T-helper 17 cell (primary cell): ENCODE results near the gene TSPAN2. TPM values are rescaled to one million over a fixed set of nuclear protein-coding genes. Genes with fewer than 3 reads are reported as not detected.
"Not testable (repeated sequence)": the region's sequence is repeated elsewhere in the genome, so short reads cannot be mapped to it uniquely, and the experiment has no call there.

Experiments
- ATAC-seq: fragments of 150-1000 bp; cut with Tn5 transposase; 2 replicates; pipeline ENCODE4 v1.10.0; 2021; ENCODE audit warnings: mild to moderate bottlenecking, moderate library complexity
- DNase-seq, 3 donors: peaks; one replicate each; pipeline versions ENCODE4 v3.0.0 to v3.0.0-alpha.2; 2020 to 2021
- H3K9me3 ChIP-seq: one replicate; pipeline ENCODE4 v1.7.0; 2013; ENCODE audit warnings: low read length, mild to moderate bottlenecking; ENCODE audit not compliant: control insufficient read depth, poor library complexity, severe bottlenecking
- H3K27ac Mint-ChIP-seq: one replicate; pipeline ENCODE4 v1.8.0; 2022; ENCODE audit warnings: mild to moderate bottlenecking, moderate library complexity, mixed read lengths
- H3K27me3 Mint-ChIP-seq: one replicate; pipeline ENCODE4 v1.8.0; 2022; ENCODE audit warnings: mixed read lengths
- H3K36me3 Mint-ChIP-seq: one replicate; pipeline ENCODE4 v1.8.0; 2022; ENCODE audit warnings: low read depth, mixed read lengths
- H3K4me1 Mint-ChIP-seq: one replicate; pipeline ENCODE4 v1.8.0; 2022; ENCODE audit warnings: mild to moderate bottlenecking, mixed read lengths
- H3K4me3 Mint-ChIP-seq: one replicate; pipeline ENCODE4 v1.8.0; 2022; ENCODE audit warnings: mild to moderate bottlenecking, moderate library complexity, mixed read lengths
- total RNA-seq, 4 donors: library from RNA in 2 of 4; stranded (reverse) in 2 of 4; gene quantifications; one replicate each; pipeline ENCODE4 v1.2.3 and lab custom pipeline; 2022 to 2026

TSPAN2 gene
- total RNA-seq, 2 donors from 2014 or later = 9.2 to 14.2 TPM

DNA sequence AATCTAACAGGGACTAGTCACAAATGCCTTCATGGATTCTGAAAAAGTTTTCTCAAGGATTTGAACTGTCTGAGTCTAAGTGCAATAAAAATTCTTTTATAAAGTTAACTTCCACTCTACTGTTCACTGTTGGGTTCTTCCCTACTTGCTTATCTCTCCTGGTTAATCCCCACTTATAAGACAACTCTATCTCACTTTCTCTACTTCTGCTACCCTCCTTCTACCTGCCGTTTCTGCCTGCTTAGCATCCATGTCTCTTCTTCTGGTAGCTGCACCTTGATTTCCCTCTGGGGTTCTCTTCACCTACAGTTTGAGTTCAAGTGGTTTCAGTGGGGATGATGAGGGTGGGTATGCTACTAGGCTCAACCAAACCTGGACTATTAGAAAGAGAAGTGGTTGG, 53.7 kb downstream of the TSPAN2 start:
- no peak for DNase-seq
- H3K9me3 ChIP-seq = no peaks in the 10 kb centered on the region
- no peaks in the 10 kb centered on the region for H3K36me3 Mint-ChIP-seq
- H3K27ac Mint-ChIP-seq = no peak overlapping the region
- H3K4me1 Mint-ChIP-seq = no peaks in the 10 kb centered on the region
- no peak overlapping the region for H3K4me3 Mint-ChIP-seq
- ATAC-seq = no peak
- H3K27me3 Mint-ChIP-seq = peaks cover 2% of the 10 kb centered on the region

DNA sequence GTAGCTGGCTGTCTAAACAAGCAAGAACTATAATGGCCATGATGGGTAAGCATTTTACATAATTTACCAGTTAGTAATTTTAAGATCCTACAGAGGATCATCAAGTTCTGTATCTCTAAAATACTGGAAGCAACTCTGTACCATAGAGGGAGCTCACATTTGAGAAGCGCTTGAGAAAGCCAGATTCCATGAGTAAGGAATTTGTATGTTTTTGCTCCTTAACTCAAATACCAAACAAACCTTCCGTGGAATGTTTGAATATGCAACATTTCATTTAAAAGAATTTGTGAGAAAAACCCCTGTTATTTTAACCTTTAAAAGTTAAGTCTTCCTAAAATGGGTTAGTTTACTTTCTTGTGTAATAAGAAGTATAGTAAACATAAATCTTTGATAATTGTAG, 57.7 kb downstream of the TSPAN2 start:
- H3K27me3 Mint-ChIP-seq = peaks cover 21% of the 10 kb centered on the region
- H3K9me3 ChIP-seq = no peaks in the 10 kb centered on the region
- H3K4me1 Mint-ChIP-seq = no peaks in the 10 kb centered on the region
- no peak overlapping the region for H3K4me3 Mint-ChIP-seq
- no peak for ATAC-seq
- DNase-seq = no peak
- no peak overlapping the region for H3K27ac Mint-ChIP-seq
- H3K36me3 Mint-ChIP-seq = no peaks in the 10 kb centered on the region

DNA sequence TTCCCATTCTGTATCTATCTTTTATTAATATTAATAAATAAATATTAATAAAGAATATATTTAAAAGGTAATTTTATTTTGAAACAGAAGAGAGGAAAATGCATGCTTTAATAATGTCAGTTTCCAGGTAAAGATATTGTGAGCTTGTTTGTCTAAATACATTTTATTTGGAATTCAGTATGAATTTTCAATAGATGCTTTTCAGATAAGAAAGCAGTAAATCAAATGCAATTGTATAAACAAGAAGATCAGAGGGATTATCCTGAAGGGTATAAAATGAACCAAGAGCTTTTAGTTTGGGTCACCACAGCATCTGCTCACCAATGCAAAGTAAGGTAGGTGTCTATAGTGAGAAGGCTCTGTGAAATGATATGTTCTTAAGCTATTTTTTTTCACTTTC, 59.8 kb downstream of the TSPAN2 start, which contains the start of gene TSHB:
Gene TSHB, plus strand, starts transcription at position 301 of the 400 bp plus-strand sequence. CDS start 3,537 bp downstream, outside the sequence.
- Mint-ChIP-seq H3K4me1 (no peaks in the 10 kb centered on the region), H3K27me3 (peaks cover 21% of the 10 kb centered on the region), H3K36me3 (no peaks in the 10 kb centered on the region), H3K27ac (no peak within 1 kb of the TSS), H3K4me3 (no peak within 1 kb of the TSS)
- ATAC-seq (no peak), DNase-seq (no peak)
- no peaks in the 10 kb centered on the region for H3K9me3 ChIP-seq

DNA sequence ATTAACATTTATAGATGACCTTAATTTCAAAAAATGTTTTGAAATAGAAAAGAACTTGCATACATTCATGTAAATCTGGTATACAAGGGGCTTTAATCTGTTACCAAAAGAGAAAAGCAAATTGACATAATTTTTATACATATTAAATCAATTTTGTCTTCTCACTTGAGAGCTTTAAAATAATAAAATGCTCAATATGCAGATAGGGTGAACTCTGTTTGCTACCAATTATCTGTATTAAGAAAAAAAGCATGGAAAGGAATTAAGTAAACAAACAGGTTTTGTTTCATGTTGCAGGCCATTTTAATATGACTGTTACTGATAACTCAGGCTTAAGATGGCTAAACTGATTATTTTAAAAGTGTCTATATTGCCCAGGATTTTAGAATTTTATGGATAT, 65.7 kb downstream of the TSPAN2 start:
- H3K4me3 Mint-ChIP-seq = no peak overlapping the region
- no peak overlapping the region for H3K27ac Mint-ChIP-seq
- ATAC-seq = no peak
- H3K4me1 Mint-ChIP-seq = no peaks in the 10 kb centered on the region
- DNase-seq = no peak
- peaks cover 4% of the 10 kb centered on the region for H3K36me3 Mint-ChIP-seq
- no peaks in the 10 kb centered on the region for H3K9me3 ChIP-seq
- H3K27me3 Mint-ChIP-seq = peaks cover 17% of the 10 kb centered on the region

DNA sequence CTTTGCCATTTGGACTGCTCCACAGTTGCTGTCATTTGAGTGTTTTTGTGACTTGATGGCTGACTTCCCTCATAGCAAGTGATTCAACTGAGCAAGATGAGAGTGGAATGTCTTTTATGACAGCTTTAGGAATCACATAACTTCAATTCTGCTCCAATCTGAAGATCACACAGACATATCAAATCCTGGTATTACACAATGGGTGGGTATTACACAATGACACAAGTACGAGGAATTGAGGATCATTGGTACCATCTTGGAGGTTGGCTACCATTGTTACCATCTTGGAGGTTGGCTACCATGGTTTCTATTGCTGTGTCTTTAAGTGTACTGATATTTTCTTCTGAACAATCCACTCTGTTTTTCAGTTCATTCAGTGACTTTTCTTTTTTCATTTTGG, 68.2 kb downstream of the TSPAN2 start:
- no peaks in the 10 kb centered on the region for H3K9me3 ChIP-seq
- Mint-ChIP-seq H3K27ac (no peak overlapping the region), H3K4me1 (no peaks in the 10 kb centered on the region), H3K4me3 (no peak overlapping the region), H3K36me3 (peaks cover 4% of the 10 kb centered on the region), H3K27me3 (peaks cover 12% of the 10 kb centered on the region)
- ATAC-seq (no peak), DNase-seq (no peak)

DNA sequence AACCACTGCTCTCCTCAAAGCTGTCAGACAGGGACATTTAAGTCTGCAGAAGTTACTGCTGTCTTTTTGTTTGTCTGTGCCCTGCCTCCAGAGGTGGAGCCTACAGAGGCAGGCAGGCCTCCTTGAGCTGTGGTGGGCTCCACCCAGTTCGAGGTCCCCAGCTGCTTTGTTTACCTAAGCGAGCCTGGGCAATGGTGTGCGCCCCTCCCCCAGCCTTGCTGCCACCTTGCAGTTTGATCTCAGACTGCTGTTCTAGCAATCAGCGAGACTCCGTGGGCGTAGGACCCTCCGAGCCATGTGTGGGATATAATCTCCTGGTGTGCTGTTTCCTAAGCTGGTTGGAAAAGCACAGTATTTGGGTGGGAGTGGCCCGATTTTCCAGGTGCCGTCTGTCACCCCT, 69.8 kb downstream of the TSPAN2 start:
- H3K9me3 ChIP-seq, H3K27ac Mint-ChIP-seq, H3K4me3 Mint-ChIP-seq, H3K36me3 Mint-ChIP-seq, H3K4me1 Mint-ChIP-seq, ATAC-seq, DNase-seq: not testable (repeated sequence)
- H3K27me3 Mint-ChIP-seq = peaks cover 12% of the 10 kb centered on the region

DNA sequence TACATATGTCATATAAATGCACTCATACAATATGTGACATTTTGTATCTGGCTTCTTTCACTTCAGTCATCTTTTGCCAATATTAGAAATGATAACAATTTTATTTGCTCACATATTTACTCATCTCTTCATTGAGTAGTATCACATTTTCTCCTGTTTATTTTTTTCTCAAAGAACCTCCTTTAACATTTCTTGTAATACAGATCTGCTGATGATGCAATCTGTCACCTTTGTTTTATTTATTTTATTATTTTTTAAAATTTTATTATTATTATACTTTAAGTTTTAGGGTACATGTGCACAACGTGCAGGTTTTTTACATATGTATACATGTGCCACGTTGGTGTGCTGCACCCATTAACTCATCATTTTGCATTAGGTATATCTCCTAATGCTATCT, 75.5 kb downstream of the TSPAN2 start:
- H3K9me3 ChIP-seq = peaks cover 2% of the 10 kb centered on the region
- DNase-seq = no peak
- H3K27me3 Mint-ChIP-seq = no peaks in the 10 kb centered on the region
- no peaks in the 10 kb centered on the region for H3K4me1 Mint-ChIP-seq
- no peaks in the 10 kb centered on the region for H3K36me3 Mint-ChIP-seq
- no peak for ATAC-seq
- H3K4me3 Mint-ChIP-seq = no peak overlapping the region
- no peak overlapping the region for H3K27ac Mint-ChIP-seq

DNA sequence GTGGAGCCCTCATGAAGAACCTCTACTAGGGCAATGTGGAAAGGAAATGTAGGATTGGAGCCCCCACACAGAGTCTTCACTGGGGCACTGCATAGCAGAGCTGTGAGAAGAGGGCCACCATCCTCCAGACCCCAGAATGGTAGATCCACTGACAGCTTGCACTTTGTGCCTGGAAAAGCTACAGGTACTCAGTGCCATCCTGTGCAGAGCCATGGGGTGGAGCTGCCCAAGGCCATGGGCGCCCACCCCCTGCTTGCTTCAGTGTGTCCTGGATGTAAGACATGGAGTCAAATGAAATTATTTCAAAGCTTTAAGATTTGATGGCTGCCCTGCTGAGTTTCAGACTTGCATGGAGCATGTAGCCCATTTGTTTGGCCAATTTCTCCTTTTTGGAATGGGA, 76.9 kb downstream of the TSPAN2 start:
- DNase-seq (no peak), ATAC-seq (no peak)
- no peaks in the 10 kb centered on the region for H3K36me3 Mint-ChIP-seq
- H3K4me3 Mint-ChIP-seq = no peak overlapping the region
- H3K27ac Mint-ChIP-seq = no peak overlapping the region
- H3K27me3 Mint-ChIP-seq = no peaks in the 10 kb centered on the region
- H3K4me1 Mint-ChIP-seq = no peaks in the 10 kb centered on the region
- H3K9me3 ChIP-seq = peaks cover 2% of the 10 kb centered on the region

DNA sequence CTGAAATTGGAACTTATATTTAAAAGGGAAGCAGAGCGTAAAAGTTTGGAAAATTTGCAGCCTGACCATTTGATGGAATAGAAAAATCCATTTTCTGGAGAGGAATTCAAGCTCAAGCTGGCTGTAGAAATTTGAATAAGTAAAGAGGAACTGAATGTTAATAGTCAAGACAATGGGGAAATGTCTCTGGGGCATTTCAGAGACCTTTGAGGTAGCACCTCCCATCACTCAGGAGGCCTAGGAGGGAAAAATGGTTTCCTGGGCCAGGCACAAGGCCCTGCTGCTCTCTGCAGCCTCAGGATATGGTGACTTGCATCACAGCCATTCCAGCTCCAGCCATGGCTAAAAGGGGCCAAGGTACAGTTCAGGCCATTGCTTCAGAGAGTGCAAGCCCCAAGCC, 77.3 kb downstream of the TSPAN2 start:
- Mint-ChIP-seq H3K36me3 (no peaks in the 10 kb centered on the region), H3K27ac (no peak overlapping the region), H3K4me3 (no peak overlapping the region), H3K27me3 (no peaks in the 10 kb centered on the region), H3K4me1 (no peaks in the 10 kb centered on the region)
- ATAC-seq (no peak), DNase-seq (no peak)
- H3K9me3 ChIP-seq = peaks cover 2% of the 10 kb centered on the region

DNA sequence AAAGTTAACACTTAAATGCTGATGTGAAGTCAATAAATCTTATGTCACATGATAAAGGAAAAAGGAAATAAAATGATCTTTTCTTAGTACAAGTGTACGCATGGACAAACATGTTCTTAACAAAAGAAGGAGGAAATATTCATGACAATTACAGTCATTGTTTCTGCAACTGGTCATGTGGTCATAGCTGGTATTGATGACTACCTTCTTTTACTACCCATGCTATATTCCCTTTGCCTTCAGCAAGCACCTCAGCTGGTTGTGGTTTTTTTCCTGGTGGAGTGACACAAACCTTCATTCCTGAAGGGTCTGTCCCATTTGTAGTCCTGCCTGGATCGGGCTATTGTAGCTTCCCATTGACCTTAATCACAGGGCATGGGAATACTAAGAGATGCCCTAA, 83.1 kb downstream of the TSPAN2 start:
- Mint-ChIP-seq H3K27me3 (peaks cover 7% of the 10 kb centered on the region), H3K4me3 (no peak overlapping the region), H3K4me1 (no peaks in the 10 kb centered on the region), H3K36me3 (no peaks in the 10 kb centered on the region), H3K27ac (no peak overlapping the region)
- H3K9me3 ChIP-seq = peaks cover 2% of the 10 kb centered on the region
- ATAC-seq (no peak), DNase-seq (no peak)

Other genes with a start within 250 kb of the TSPAN2 start
- gene SYCP1, start 234.6 kb downstream of the TSPAN2 start, total RNA-seq = not detected
- not detected for gene TSHB, start 59.7 kb downstream of the TSPAN2 start, total RNA-seq
- gene NGF, start 248.7 kb upstream of the TSPAN2 start, total RNA-seq = not detected